Stomach (tissue), 9 donors: Measurements from ENCODE around the gene RSPRY1. TPM values are rescaled to one million over a fixed set of nuclear protein-coding genes. Genes with fewer than 3 reads are reported as not detected.

Experiments
- DNase-seq, 2 donors: peaks; one replicate each; pipeline versions ENCODE4 v3.0.0 to v3.0.0-alpha.2; 2013 to 2019
- H3K27ac ChIP-seq, 5 donors: fragments of 200-600 bp in 4 of 5; sonication (generic) in 4 of 5; one replicate each; pipeline ENCODE4 v1.5.1; 2013 to 2019; ENCODE audit warnings: mild to moderate bottlenecking in 1 of 5, moderate library complexity in 1 of 5
- H3K27me3 ChIP-seq, 3 donors: fragments of 200-600 bp; sonication (generic); one replicate each; pipeline ENCODE4 v1.5.1; 2017 to 2019; ENCODE audit warnings: mixed run types in 1 of 3
- H3K36me3 ChIP-seq, 4 donors: fragments of 200-600 bp; sonication (generic); 1 replicate in 3 of 4; 2 replicates in 1 of 4; pipeline ENCODE4 v1.5.1; 2016 to 2019
- H3K4me1 ChIP-seq, 4 donors: fragments of 200-600 bp; sonication (generic); one replicate each; pipeline ENCODE4 v1.5.1; 2016 to 2019
- H3K4me3 ChIP-seq, 4 donors: fragments of 200-600 bp; sonication (generic) in 3 of 4; one replicate each; pipeline ENCODE4 v1.5.1; 2016 to 2019; ENCODE audit warnings: mild to moderate bottlenecking in 1 of 4
- H3K9me3 ChIP-seq, 4 donors: fragments of 200-600 bp; sonication (generic); one replicate each; pipeline ENCODE4 v1.5.1; 2016 to 2019
- EP300 ChIP-seq: sonication (generic); formaldehyde crosslinking; IDR thresholded peaks from one replicate; pipeline ENCODE4 v1.6.1; 2017; ENCODE audit warnings: antibody characterized with exemption
- POLR2A ChIP-seq, 4 donors: fragments of 450-650 bp; IDR thresholded peaks; one replicate each; pipeline ENCODE4 v1.6.1; 2016; ENCODE audit warnings: antibody characterized with exemption in 4 of 4, control low read depth in 2 of 4, mild to moderate bottlenecking in 1 of 4, moderate library complexity in 1 of 4
- POLR2AphosphoS5 ChIP-seq, 3 donors: sonication (generic); formaldehyde crosslinking; IDR thresholded peaks; one replicate each; pipeline ENCODE4 v1.6.1; 2016; ENCODE audit warnings: antibody characterized with exemption in 3 of 3
- WGBS, 5 donors: extraction: QIAGEN DNeasy Blood & Tissue Kit in 3 of 5; methylation state at CpG; one replicate each; pipeline versions ENCODE4 v1.1.5 to v1.1.7; 2013 to 2018; 5-methylcytosine and 5-hydroxymethylcytosine counted together
- intact Hi-C: fragments of 100-400 bp; cut with DNase I; formaldehyde crosslinking; loops from one replicate; pipeline ENCODE4 v1.15.1; 2023; ENCODE audit warnings: low total_unique reads
- polyA plus RNA-seq, 3 donors: library from polyadenylated mRNA; stranded (reverse); fragments of 200-250 nt; gene quantifications; one replicate each; pipeline ENCODE4 v1.2.3, GENCODE V29; 2013
- total RNA-seq, 5 donors: library from RNA; depleted of rRNA; stranded (reverse); fragments of >200 nt; gene quantifications; one replicate each; pipeline versions ENCODE4 v1.1.0 to v1.2.3, GENCODE V29; 2014 to 2016
- TF ChIP-seq, protein P1 (sequence below), 7 experiments: fragments of 450-650 bp in 4 of 7; fragments of 200-600 bp in 3 of 7; sonication (generic) in 3 of 7; IDR thresholded peaks; one replicate each; pipeline ENCODE4 v1.5.1; 2016 to 2019; ENCODE audit warnings: antibody characterized with exemption in 7 of 7, control low read depth in 2 of 7, mild to moderate bottlenecking in 1 of 7
- donor health status: healthy with polysubstance abuse.
- donor health status: Bipolar disorder and iron deficiency.
- donor health status: healthy.

Gene RSPRY1
- total and polyA plus RNA-seq, 8 donors = 5.5 to 110 (median 13.3) TPM

DNA sequence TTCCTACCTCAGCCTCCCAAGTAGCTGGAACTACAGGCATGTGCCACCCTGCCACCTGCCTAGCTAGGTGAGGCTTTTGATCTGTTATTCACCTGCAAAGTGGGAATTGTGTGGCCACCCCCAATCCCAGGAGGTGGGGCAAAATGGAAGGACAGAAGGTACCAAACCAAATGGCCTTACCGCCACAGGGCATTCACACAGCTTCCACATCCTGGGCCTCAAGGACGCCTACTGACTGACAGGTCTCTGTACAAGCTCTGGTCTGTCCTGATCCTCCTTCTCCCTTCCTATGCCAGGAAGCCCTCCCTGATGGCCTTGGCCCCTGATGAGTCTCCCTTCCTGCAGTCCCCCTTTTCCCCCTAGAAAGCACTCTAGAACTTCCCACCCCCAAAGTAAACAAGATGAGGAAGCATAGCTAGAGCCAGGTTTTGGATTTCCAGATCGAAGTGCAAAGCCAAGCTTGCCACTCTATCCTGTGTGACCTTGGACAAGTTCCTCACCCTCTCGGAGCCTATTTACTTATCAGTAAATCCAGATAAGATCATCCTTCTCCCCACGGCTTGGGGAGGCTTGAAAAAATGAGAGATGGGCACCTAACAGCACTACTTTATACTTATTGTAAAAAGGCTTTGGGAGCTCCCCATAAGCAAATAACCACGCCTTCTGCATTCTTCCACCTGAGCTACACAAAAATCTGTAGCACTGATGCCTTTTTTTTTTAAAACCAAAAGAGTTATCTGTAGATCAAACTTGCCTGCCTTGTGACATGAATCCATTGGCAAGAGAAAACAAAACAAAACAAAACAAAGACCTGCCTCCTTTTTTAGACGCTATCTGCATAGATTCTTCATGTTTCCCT lies 93.9 kb downstream of the RSPRY1 start:
- 34 to 54% (median 44%) methylated on average over 7 of the region's 7 CpGs for WGBS, 5 donors
- H3K4me3 ChIP-seq = peak overlapping the region in 1 of 4 donors; percentile 4
- intact Hi-C loops = no loop called here
- no peaks in the 10 kb centered on the region for H3K9me3 ChIP-seq
- no peaks in the 10 kb centered on the region for H3K36me3 ChIP-seq
- H3K27ac ChIP-seq = peak overlapping the region; percentile 31 to 90 (median 39)
- no peak for DNase-seq
- peaks cover 34 to 81% (median 66%) of the 10 kb centered on the region in 4 donors for H3K4me1 ChIP-seq
- peaks cover 0 to 24% (median 13%) of the 10 kb centered on the region in 3 donors for H3K27me3 ChIP-seq
- TF ChIP-seq POLR2AphosphoS5 (IDR thresholded peaks at IDR 0.05) = no peak
- no peak for TF ChIP-seq POLR2A (IDR thresholded peaks at IDR 0.05)
- no peak for TF ChIP-seq EP300
- TF ChIP-seq, protein P1, sequence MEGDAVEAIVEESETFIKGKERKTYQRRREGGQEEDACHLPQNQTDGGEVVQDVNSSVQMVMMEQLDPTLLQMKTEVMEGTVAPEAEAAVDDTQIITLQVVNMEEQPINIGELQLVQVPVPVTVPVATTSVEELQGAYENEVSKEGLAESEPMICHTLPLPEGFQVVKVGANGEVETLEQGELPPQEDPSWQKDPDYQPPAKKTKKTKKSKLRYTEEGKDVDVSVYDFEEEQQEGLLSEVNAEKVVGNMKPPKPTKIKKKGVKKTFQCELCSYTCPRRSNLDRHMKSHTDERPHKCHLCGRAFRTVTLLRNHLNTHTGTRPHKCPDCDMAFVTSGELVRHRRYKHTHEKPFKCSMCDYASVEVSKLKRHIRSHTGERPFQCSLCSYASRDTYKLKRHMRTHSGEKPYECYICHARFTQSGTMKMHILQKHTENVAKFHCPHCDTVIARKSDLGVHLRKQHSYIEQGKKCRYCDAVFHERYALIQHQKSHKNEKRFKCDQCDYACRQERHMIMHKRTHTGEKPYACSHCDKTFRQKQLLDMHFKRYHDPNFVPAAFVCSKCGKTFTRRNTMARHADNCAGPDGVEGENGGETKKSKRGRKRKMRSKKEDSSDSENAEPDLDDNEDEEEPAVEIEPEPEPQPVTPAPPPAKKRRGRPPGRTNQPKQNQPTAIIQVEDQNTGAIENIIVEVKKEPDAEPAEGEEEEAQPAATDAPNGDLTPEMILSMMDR (IDR thresholded peaks at IDR 0.05) = no peak

DNA sequence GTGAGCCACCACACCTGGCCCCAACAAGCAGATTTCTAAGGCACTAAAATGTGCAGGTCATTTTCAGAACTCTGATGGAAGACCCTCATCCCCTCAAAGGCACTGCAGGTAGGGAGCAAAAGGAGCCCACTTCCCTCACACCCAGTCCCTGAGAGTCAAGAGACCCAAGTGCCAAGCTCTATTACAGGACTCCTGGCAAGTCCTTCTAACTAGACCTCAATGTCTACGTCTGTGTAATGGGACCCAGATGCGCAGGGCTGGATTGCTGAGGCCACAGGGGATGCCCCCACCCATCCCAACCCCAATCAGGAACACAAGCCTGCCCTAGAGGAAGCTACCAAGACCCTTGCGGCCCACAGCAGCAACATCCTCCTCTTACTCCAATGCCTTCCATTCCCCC lies 95.7 kb downstream of the RSPRY1 start:
- Histone ChIP-seq H3K27ac (peak overlapping the region; percentile 9 to 90 (median 84)), H3K4me1 (peaks cover 24 to 72% (median 62%) of the 10 kb centered on the region in 4 donors), H3K4me3 (no peak overlapping the region), H3K36me3 (no peaks in the 10 kb centered on the region), H3K9me3 (no peaks in the 10 kb centered on the region), H3K27me3 (peaks cover 0 to 29% (median 13%) of the 10 kb centered on the region in 3 donors)
- 89 to 100% (median 94%) methylated on average over 3 of the region's 3 CpGs for WGBS, 5 donors
- TF ChIP-seq, protein P1 (IDR thresholded peaks at IDR 0.05) = no peak
- DNase-seq = no peak
- intact Hi-C loops = no loop called here

DNA sequence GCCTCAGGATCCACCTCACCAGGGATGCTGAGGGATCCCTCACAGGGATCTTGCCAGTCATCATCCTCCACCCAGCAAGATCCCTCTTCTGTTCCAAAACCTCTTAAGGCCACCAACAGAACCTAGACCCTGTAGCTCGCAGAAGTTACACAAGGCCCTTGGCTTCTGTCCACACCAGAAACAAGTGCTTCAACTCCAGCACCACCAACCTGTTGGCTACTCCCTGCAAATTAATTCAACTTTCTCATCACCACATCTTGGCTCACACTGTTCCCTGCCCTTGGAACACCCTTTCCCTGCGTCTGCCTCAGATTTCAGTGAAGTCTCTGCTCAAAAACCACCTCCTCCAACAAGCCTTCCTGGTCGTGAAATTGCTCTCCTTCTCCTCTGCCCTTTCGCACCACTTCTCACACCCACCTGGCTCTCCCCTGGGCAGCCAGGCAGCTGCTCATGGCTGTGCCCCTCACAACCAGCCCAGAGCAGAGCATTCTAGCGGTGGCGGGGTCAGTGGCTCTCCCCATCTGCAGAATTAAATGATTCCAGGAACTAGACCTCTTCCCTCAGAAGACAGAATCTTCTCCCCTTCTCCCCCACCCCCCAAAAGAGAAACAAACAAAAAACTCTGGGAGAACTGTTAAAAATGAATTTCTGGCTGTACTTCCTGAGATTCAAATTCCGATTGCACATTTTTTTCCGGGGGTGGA lies 96.5 kb downstream of the RSPRY1 start:
- H3K4me3 ChIP-seq = peak overlapping the region; percentile 59 to 80 (median 70)
- H3K27ac ChIP-seq = peak overlapping the region; percentile 84 to 90 (median 89)
- intact Hi-C loops = no loop called here
- peaks cover 15 to 63% (median 55%) of the 10 kb centered on the region in 4 donors for H3K4me1 ChIP-seq
- H3K9me3 ChIP-seq = no peaks in the 10 kb centered on the region
- WGBS, 5 donors = 27 to 57% (median 38%) methylated on average over 8 of the region's 8 CpGs
- DNase-seq = no peak
- TF ChIP-seq EP300 (no peak), POLR2A (IDR thresholded peaks at IDR 0.05) (no peak), POLR2AphosphoS5 (IDR thresholded peaks at IDR 0.05) (no peak)
- TF ChIP-seq, protein P1 (IDR thresholded peaks at IDR 0.05) = no peak
- no peaks in the 10 kb centered on the region for H3K36me3 ChIP-seq
- peaks cover 0 to 29% (median 13%) of the 10 kb centered on the region in 3 donors for H3K27me3 ChIP-seq

DNA sequence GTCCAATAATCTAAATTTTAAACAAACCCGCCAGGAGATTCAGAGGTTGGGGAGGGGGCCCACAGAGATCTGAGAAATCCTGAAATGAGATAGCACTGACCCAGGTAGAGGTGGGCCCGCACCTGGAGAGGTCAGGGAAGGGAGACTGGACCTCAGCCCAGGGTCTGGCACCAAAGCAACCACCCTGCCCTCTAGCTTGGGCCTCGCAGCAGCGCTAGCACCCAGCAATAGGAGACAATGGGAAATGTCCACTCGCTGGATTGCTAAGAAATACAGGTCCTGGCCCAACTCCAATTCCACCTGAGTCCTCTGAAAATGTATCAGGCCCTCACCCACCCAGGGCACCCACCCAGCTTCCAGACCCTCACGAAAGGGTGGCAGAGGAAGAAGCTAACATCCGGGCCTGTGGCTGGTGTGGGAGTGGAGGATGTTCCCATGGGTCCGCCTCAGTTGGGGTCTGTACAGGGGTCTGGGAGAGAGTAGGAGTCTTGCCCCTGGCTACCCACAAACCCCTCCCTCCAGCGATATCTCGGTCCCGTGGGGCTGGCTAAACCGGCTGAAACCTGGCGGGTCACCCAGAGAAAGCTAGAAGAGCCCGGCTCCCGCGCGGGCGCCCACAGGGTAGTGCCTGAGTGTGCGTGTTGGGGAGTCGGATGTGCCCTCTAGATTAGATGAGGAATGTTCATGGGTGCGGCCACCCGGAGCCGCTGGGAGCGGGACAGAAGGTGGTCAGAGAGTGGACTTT lies 97.3 kb downstream of the RSPRY1 start:
- WGBS, 5 donors = 25 to 39% (median 30%) methylated on average over 20 to 24 of the region's 24 CpGs

More for the DNA sequence above, 97.3 kb downstream of the RSPRY1 start:
- intact Hi-C loops = no loop called here
- peak; percentile 70 to 82 for DNase-seq
- H3K27ac ChIP-seq = peak overlapping the region; percentile 84 to 90 (median 89)
- H3K4me3 ChIP-seq = peak overlapping the region; percentile 59 to 80 (median 70)
- TF ChIP-seq, protein P1 (IDR thresholded peaks at IDR 0.05) = peak in 1 of 7 experiments; percentile 6
- TF ChIP-seq POLR2AphosphoS5 (IDR thresholded peaks at IDR 0.05) (peak in 2 of 3 donors; percentile 44 to 54), EP300 (no peak), POLR2A (IDR thresholded peaks at IDR 0.05) (no peak)
- H3K9me3 ChIP-seq = no peaks in the 10 kb centered on the region
- peaks cover 15 to 56% (median 48%) of the 10 kb centered on the region in 4 donors for H3K4me1 ChIP-seq
- H3K36me3 ChIP-seq = no peaks in the 10 kb centered on the region
- peaks cover 0 to 29% (median 13%) of the 10 kb centered on the region in 3 donors for H3K27me3 ChIP-seq
